ENCODE data around the gene LRRC8B. TPM values are rescaled to one million over a fixed set of nuclear protein-coding genes. Genes with fewer than 3 reads are reported as not detected.

LRRC8B gene
- total RNA-seq, 1 experiment from 2014 or later = 15.0 TPM

- Histone ChIP-seq H3K27ac (no peak overlapping the region), H3K4me1 (replicated peaks; ENCODE audit: insufficient read depth) (no peaks in the 10 kb centered on the region), H3K4me3 (no peak overlapping the region), H4K20me1 (ENCODE audit: insufficient read depth) (no peaks in the 10 kb centered on the region; the same call in 1 of the 2 replicates), H3K79me2 (ENCODE audit: low read depth) (no peaks in the 10 kb centered on the region), H2AFZ (no peak overlapping the region), H3K9me2 (ENCODE audit: insufficient read depth) (peaks cover 4% of the 10 kb centered on the region; the same call in 1 of the 2 replicates), H3F3A (ENCODE audit: insufficient read depth, low read depth) (no peaks in the 10 kb centered on the region), H3K4me2 (no peak overlapping the region), H3K36me3 (ENCODE audit: low read depth) (no peaks in the 10 kb centered on the region), H3K9me3 (ENCODE audit: insufficient read depth, low read depth) (no peaks in the 10 kb centered on the region), H3K27me3 (ENCODE audit: insufficient read depth, low read depth) (no peaks in the 10 kb centered on the region)
- CTCF ChIA-PET = no interaction called here
- DNase-seq = no peak
- intact Hi-C loops (cut with micrococcal nuclease; ENCODE audit: unreplicated experiment) = no loop called here
- TF ChIP-seq EZH2 (IDR thresholded peaks at IDR 0.05; ENCODE audit: low read depth) = no peak
- no peak for TF ChIP-seq CTCF (conservative IDR thresholded peaks at IDR 0.05)
- no TSS peak for BruUV-seq (replicated peaks)
- POLR2A ChIA-PET (ENCODE audit: unreplicated experiment) = interaction anchor here (0.7 kb wide), 1 partner anchor 126 kb away, joined by 3 read pairs; no protein-coding TSS in a partner anchor
These were observed 25.3 kb upstream of the LRRC8B start for GRCh38 chr1:89499320-89499719.

GRCh38 chr1:89502042-89502441, 22.6 kb upstream of the LRRC8B start:
- no TSS peak for BruUV-seq (replicated peaks)
- CTCF ChIA-PET = no interaction called here
- H3K9me2 ChIP-seq (ENCODE audit: insufficient read depth) = peaks cover 4% of the 10 kb centered on the region; the same call in 1 of the 2 replicates

GRCh38 chr1:89502895-89503294, 21.7 kb upstream of the LRRC8B start:
- H4K20me1 ChIP-seq (ENCODE audit: insufficient read depth) = no peaks in the 10 kb centered on the region; the same call in 1 of the 2 replicates
- intact Hi-C loops (cut with micrococcal nuclease; ENCODE audit: unreplicated experiment) = no loop called here
- H3K27ac ChIP-seq = no peak overlapping the region
- no peaks in the 10 kb centered on the region for H3F3A ChIP-seq (ENCODE audit: insufficient read depth, low read depth)
- H2AFZ ChIP-seq = no peak overlapping the region
- ChIA-PET POLR2A (ENCODE audit: unreplicated experiment) (no interaction called here), CTCF (no interaction called here)
- H3K9me2 ChIP-seq (ENCODE audit: insufficient read depth) = peaks cover 4% of the 10 kb centered on the region; the same call in 1 of the 2 replicates
- H3K79me2 ChIP-seq (ENCODE audit: low read depth) = no peaks in the 10 kb centered on the region
- BruUV-seq (replicated peaks) = no TSS peak
- no peaks in the 10 kb centered on the region for H3K36me3 ChIP-seq (ENCODE audit: low read depth)
- no peaks in the 10 kb centered on the region for H3K27me3 ChIP-seq (ENCODE audit: insufficient read depth, low read depth)
- no peak for DNase-seq
- H3K9me3 ChIP-seq (ENCODE audit: insufficient read depth, low read depth) = peaks cover under 1% of the 10 kb centered on the region
- TF ChIP-seq CTCF (conservative IDR thresholded peaks at IDR 0.05) (no peak), EZH2 (IDR thresholded peaks at IDR 0.05; ENCODE audit: low read depth) (no peak)
- H3K4me3 ChIP-seq = no peak overlapping the region
- no peak overlapping the region for H3K4me2 ChIP-seq
- no peaks in the 10 kb centered on the region for H3K4me1 ChIP-seq (replicated peaks; ENCODE audit: insufficient read depth)

More at GRCh38 chr1:89502042-89502441, 22.6 kb upstream of the LRRC8B start:
- Histone ChIP-seq H3K4me2 (no peak overlapping the region), H3K4me3 (no peak overlapping the region), H3F3A (ENCODE audit: insufficient read depth, low read depth) (no peaks in the 10 kb centered on the region), H2AFZ (no peak overlapping the region), H3K4me1 (replicated peaks; ENCODE audit: insufficient read depth) (no peaks in the 10 kb centered on the region), H3K27ac (no peak overlapping the region), H3K9me3 (ENCODE audit: insufficient read depth, low read depth) (no peaks in the 10 kb centered on the region), H3K79me2 (ENCODE audit: low read depth) (no peaks in the 10 kb centered on the region), H4K20me1 (ENCODE audit: insufficient read depth) (no peaks in the 10 kb centered on the region; the same call in 1 of the 2 replicates), H3K27me3 (ENCODE audit: insufficient read depth, low read depth) (no peaks in the 10 kb centered on the region), H3K36me3 (ENCODE audit: low read depth) (no peaks in the 10 kb centered on the region)
- no peak for DNase-seq
- POLR2A ChIA-PET (ENCODE audit: unreplicated experiment) = no interaction called here
- intact Hi-C loops (cut with micrococcal nuclease; ENCODE audit: unreplicated experiment) = no loop called here
- TF ChIP-seq CTCF (conservative IDR thresholded peaks at IDR 0.05) (no peak), EZH2 (IDR thresholded peaks at IDR 0.05; ENCODE audit: low read depth) (no peak)
